Measurements from ENCODE around the gene CLCA4.
"Not testable (repeated sequence)": the region's sequence is repeated elsewhere in the genome, so short reads cannot be mapped to it uniquely, and the experiment has no call there.

The CLCA4 gene

DNA sequence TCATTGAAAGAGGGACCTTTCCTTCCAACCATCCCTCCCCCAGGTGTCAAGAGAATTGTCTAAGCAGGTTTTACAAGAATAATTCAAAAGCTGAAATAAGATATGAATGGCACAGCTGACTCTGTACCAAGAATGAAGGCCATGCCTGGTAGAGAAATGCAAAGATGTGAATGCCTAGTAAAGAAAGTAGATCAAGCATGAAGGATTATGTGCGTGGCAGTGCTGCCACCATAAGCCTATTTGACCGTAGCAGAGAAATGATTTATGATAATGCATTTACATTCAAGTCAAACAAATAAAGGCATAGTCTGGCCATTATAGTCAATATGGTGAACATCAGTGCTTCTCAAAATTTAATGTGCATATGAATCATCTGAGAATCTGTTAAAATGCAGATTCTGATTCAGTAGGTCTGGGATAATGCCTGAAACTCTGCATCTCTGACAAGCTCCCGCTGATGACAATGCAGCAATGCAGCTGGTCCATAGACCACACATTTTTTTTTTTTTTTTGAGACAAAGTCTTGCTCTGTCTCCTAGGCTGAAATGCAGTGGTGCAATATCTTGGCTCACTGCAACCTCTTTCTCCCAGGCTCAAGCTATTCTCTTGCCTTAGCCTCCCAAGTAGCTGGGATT lies 16.6 kb upstream of the CLCA4 start:
- DNase-seq = no peak

DNA sequence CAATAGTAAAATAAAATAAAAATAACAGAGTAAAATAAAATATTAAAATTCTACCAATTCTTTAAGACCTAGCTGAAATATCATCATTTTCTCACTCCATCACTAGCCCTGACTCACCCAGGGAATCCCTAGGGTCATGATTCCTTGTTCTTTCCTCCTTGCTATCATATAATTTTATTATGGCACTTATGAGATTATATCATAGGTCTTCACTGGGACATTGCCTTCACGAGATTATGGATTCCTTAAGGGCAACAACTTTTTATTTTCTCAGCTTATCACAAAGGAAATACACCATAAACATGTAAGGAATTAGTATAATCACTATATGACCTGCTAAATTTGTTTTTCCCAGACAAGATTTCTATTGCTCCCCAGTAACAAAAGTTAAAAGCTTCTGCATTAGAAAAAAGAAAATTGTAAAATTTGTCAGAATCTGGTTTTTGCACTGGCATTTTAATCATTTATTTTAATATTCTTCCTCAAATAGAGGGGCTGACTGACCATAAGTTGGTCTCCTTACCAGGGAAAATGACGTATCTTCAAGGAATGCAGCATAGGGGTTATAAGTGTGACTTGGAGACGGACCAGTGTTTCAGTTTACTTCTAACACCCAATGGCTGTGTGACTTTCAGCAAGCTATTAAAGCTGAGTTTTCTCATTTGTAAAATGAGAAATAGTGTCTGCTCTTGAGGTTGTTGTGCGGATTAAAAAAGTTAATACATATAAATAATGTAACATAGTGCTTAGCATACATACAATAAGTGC lies 8.8 kb upstream of the CLCA4 start:
- no peak for DNase-seq

DNA sequence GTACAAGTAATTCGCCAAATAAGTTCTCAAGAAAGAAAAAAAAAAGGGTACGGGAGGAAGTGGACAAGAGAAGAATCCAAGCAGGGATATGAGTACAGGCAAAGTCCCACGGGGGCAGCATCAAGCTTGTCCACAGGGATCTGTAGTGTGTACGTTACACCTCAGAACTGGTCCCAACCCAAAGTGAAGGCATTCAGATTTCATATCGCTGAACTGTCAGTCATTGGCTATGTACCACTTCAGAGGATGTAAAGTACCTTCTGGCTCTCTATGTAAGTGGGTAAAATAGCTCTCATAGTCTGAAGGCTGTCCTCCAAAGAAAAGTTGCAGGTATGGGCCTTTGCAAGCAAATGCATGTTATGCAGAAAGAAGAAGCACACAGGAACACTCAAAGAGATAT lies 8.1 kb upstream of the CLCA4 start:
- no peak for DNase-seq

DNA sequence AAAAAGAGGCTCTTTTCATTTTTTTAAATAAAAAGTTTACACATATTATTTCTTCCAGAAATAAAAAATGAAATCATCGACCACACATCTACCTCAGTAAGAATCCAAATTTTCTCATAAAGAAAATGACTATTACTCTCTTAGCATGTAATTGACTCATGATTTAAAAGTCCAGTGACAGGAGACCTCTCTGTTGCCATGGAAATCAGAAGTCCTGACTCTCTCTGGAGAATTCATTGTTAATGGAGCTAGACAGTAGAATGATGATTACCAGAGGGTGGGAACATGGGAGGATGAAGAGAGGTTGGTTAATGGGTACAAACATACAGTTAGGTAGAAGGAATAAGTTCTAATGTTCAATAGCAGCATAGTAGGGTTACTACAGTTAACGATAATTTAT lies 5.0 kb upstream of the CLCA4 start:
- DNase-seq = no peak

DNA sequence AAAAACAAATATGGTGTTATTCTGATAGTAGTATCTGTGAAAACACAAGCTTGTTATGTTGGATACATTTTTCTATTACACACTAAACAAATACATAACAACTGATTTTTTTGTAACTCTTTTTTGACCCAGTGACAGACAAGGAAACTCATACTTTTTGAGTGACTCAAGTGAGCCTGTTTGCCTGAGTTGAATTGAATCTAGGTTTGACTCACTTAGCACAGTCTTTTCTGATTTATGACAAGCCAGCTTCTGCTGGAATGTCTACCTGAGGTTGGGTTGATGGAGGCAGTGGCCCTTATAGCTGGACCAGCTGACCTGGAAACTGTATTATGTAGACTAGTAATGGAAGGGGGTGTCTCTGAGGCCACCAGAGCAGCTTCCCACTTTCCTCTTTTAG lies 4.2 kb upstream of the CLCA4 start:
- DNase-seq = no peak

DNA sequence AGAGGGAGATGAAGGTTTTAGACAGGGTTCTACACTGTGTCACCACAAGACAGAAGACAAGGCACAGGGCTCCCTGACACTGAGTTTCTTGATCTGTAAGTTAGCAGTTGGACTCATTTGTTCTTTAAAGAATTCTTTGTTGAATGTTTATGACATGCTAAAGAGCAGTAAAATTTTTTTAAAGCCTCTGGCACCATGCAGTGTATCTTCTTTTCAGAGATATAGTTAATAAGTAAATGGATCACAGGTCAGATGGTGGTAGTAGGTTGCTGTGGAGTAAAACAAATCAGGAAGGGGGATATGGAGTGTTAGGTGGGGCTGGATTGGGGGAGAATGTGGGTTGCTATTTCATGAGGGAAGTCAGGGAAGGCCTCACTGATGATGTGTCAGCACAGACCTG lies 2.0 kb downstream of the CLCA4 start:
- DNase-seq = no peak

DNA sequence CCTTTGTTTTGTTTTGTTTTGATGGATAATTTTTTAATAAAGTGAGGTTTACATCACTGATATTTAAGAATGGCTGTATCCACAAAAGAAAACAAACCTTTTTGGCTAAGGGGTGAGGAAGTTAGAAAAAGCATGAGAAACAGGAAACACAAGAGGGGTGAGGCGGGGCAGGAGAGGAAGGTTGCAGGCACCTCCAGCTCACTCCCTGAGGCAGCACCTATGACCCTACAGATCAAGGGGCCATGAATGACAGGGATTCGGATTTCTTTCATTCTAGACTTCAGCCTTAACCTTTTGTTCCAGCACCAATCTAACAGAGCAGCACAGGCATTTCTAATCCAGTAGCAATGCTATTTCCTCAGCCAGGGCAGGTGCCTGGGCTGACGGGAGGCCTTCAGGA lies 4.4 kb downstream of the CLCA4 start:
- DNase-seq = no peak

DNA sequence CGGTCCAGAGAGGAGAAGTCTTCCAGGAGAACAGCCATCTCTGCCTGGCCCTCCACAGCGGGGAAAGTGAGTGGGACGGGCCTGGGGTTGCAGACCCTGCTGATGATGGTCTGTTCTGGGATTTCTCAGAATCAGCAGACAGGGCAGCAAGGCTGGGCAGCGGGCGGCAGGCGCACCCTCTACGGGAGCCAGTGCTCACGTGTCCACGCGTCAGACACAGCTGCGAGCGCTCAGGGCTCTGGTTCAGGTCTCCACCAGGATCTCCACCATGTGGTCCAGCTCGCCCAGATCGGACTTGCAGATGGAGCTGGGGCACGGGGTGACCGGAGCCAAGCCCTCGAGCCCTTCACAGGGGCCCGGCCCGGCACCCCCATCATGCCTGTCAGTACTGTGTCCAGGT lies 5.5 kb downstream of the CLCA4 start:
- DNase-seq = no peak

DNA sequence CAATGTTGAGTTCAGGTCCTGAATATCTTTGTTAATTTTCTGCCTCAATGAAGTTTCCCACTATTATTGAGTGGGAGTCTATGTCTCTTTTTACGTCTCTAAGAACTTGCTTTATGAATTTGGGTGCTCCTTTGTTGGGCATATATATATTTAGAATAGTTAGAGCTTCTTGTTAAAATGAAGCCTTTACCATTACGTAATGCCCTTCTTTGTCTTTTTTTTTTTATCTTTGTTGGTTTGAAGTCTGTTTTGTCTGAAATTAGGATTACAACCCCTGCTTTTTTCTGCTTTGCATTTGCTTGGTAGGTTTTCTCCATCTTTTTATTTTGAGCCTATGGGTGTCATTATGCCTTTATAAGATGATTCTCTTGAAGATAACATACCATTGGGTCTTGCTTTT lies 10.9 kb downstream of the CLCA4 start:
- no peak for DNase-seq

DNA sequence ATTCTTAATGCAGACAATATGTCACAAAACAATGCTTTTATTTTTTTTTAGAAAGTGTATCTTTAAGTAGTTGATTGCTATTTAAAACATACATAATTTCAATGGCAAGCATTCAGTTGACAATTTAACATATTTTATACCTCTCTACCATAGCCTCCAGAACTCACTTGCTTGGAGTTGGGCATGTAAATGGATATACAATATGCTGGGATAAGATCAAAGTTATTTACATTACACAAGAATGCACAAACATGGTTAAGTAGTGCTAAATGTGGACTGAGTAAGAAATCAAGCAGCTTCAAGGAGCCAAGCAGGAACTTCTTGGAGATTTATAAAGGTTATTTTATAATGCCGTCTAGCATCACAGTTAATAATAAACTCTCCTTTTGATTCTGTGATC lies 17.0 kb downstream of the CLCA4 start:
- DNase-seq = no peak

DNA sequence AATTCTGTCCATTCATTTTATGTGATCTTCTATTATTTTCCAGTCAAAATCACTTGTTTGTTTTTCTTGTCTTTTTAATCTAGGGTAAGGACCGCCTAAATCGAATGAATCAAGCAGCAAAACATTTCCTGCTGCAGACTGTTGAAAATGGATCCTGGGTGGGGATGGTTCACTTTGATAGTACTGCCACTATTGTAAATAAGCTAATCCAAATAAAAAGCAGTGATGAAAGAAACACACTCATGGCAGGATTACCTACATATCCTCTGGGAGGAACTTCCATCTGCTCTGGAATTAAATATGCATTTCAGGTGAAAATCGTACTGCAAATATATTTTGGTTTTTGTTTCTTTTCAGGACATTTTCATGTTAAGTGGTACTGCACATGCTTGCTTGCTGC lies 20.5 kb downstream of the CLCA4 start:
- DNase-seq = no peak

DNA sequence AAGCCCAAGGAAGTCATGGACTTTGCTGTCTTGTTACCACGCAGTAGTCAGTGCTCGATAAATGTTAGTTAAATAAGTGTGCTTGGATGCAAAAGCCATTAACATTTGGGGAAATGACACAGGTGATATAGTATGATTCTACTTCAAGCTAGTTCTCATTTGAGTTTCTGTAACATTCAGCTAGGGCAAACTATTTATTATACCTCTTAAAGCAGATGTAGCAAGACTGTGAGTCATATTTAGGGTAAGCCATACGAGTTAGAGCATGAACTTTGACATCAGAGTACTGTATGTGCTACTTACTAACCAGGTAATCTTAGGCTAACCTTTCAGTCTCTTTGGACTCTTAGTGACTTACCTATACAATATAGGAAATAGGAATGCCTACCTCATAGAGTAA lies 21.0 kb downstream of the CLCA4 start:
- no peak for DNase-seq

DNA sequence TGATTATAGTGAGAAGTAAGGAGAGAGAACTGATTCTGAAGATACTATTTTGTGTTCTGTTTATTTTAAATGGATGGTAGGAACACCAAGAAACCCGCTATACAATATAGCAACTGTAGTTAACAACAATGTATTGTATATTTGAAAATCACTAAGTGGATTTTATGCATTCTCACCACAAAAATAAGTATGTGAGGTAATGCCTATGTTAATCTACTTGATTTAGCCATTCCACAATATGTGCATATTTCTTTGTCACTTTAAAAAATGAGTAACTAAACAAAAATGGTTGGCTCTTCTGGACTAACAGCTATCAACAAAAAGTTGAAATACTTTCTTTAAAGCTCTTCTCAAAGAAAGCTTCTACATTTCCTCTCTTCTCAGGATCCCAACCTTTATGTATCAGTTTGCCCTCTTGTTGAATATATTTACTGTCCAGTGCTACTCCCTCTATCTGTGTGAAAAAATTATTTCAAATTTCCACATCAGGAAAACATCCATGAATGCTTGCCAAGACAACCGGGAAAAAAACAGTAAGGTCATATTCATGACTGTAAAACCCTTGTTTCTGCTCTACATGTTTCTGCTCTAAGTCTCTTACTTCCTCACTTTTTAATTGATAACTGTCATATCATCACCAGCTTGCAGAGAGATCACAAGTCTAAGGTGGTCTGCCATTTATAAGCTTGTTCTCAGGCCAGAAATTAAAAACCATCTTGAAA lies 27.0 kb downstream of the CLCA4 start:
- no peak for DNase-seq

DNA sequence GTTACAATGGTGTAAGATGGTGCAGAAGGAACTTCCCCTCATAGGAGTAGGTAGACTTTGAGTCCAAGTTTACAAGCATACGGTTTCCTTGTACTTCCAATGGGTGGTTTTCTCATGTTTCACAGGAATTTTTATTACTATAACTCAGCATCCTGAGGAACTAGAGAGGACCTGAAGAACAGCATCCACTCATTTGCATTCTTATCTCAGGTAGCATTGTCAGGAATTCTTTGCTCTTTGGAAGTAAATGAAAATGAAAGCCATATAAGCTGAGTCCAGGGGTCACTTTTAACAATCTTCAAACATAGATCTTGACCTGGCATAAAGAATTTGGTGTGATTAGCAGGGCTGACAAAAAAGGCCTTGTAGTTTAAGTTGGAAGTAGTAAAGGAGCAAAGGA lies 34.4 kb downstream of the CLCA4 start:
- DNase-seq = no peak

DNA sequence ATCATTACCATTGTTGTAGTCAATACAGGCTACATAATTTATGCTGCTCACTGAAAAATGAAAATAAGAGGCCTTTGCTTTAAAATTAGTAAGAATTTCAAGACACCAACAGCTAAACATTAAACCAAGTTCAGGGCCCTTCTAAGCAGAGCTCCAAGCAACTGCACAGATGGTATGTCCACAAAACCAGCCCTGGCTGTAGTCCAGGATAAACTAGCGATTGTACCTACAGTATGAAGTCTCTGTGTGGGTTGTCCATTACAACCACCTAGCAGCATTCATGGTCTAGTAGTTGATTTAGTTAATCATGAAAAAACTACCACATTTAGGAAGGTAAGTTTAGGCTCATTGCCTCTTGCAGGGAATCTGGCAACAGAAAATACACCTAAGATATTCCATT lies 35.3 kb downstream of the CLCA4 start:
- no peak for DNase-seq

DNA sequence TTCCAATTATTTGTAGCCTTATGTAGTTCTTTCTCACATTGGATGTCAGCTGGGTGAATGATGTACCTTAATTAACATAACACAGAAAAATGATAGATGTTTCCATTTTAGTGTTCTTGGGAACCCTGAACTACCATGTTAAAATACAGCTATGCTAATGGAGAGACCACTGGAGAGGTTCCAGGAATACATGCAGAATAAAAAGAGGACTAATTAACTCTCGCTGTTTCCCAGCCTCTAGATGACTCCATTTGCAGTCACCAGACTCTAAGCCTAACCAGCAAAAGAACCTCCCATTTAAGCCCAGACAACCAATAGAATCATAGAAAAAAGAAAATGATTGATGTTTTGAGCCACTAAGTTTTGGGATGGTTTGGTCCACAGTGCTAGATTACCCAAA lies 36.2 kb downstream of the CLCA4 start:
- DNase-seq = no peak

DNA sequence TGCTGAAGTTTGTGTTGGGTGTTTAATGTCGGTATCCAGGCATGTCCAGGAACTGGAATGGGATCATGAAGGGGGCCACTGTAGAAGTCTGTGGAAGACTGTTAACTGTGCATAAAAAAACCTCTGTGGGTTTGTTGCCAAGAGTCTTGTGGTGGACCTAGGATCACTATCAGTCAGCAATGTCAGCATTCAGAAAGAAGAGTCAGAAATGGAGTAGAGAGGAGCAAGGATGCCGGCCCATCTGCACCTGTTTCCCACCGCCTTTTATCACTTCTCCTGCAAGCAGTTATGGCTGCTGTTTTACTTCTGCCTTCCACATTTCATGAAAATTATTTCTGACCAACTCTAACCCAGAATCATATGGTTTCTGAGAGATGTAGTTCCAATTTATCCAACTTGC lies 36.7 kb downstream of the CLCA4 start:
- DNase-seq = no peak

DNA sequence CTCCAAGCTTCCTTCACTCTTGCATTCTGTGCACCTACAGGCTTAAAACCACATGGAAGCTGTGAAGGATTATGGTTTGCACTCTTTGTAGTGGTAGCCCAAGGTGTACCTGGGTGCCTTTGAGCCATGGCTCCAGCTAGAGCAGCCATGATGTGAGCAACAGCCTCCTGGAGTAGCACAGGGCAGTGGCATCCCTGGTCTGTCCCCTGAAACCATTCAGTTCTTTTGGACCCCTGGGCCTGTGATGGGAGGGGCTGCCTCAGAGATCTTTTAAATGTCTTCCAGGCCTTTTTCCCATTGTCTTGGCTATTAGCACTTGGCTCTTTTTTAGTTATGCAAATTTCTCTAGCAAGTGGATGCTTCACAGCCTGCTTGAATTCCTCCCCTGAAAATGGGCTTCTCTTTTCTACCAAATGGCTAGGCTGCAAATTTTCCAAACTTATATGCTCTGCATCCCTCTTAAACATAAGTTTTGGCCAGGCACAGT lies 47.4 kb downstream of the CLCA4 start:
- no peak for DNase-seq

DNA sequence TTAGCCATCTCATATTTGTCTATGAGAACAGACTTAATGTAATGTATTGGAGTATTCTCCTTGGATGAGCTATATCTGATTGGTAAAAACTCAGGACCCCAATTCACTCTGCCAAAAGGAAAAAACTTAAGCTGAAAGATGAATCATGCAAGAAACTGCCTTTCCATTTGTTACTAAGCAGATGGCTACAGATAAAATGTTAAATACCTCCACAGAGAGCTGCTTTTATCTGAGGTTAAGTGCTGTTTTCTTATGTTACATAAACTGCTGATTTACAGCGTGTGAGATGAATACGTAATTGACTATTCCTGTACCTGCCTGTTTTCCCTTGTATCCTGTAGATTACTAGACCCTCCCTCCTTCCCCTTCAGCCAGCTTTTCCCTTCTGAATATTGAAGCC lies 49.3 kb downstream of the CLCA4 start:
- DNase-seq = no peak

DNA sequence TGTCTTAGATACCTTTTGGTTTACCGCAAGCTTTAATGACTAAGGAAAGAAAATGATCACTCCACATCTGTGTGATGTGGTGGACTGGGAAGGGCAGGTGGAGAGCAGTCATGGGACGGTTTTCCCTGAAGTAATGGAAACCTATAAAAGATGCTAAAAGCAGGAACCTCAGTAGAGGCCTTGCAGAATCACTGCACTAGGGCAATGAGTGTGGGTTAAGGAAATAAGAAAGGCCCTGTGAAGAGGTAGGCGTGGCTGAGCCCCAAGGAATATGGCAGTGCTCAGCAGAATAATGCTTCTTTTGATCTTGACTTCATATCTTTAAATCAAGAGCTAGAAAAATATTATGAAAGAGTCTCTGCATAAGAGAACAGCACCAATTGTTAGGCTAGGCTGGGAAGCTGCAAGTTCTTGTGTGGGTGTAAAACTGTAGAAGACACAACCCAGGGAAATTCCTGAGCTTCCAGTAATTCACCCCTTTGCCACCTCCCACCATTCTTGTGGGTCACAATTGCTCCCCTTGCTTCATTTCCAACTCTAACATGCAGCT lies 49.9 kb downstream of the CLCA4 start:
- DNase-seq = no peak

DNA sequence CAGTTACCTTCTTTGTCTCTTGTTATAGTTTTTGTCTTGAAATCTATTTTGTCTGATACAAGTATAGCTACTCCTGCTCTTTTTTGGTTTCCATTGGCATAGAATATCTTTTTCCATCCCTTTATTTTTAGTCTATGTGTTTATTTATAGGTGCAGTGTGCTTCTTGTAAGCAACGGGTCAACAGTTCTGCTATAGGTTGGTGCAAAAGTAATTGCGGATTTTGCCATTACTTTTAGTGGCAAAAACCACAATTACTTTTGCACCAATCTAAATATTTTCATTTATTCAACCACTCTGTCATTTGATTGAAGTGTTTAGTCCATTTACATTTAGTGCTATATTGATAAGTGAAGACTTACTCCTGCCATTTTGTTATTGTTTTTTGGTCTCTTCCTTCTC lies 59.2 kb downstream of the CLCA4 start:
- not testable (repeated sequence) for DNase-seq

DNA sequence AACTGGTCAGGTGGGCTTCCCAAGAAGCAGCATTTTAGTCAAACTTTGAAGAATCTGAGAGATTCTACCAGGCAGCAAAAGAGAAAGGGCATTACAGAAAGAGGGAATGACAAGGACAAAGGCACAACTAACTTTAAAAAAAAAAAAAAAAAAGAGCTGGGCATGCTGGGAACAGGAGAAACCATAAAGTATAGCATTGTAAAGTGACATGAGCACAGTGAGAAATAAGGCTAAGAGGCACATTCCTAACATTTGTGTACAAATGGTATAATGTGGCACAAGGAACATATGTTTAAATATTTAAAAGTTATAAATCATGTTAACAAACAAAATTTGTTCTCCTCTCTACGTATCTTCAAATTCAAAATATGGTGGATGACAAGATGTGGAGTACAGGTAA lies 69.6 kb downstream of the CLCA4 start:
- no peak for DNase-seq

DNA sequence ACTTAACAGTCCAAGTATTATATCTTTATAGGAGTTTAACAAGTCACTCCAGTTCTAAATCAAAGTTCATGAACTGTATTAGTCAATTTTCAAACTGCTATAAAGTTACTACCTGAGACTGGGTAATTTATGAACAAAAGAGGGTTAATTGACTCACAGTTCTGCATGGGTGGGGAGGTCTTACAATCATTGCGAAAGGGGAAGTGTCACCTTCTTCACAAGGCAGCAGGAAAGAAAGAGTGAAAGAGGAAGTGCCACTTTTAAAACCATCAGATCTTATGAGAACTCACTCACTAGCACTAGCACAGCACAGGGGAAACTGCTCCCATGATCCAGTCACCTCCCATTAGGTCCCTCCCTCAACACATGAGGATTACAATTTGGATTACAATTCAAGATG lies 70.0 kb downstream of the CLCA4 start:
- DNase-seq = no peak

DNA sequence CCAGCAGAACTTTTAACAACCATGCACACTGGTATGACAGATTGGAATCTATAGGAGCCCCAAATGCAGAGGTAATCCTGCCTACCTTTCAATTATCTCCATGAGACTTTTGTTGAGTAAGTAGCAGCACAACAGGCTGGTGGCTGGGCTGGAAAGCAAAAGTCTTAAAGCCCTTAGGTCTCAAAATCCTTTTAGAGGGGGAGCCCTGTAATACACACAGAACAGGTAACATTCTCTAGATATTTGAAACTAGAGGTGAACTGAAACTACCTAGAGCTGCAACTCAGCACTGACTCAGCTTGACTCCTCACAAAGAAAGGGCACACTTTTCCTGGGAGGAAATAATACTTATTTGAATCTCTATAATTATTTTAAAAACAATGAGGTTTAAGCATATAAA lies 71.5 kb downstream of the CLCA4 start:
- no peak for DNase-seq
